Measurements from ENCODE around the gene PKN1. TPM values are rescaled to one million over a fixed set of nuclear protein-coding genes. Genes with fewer than 3 reads are reported as not detected.

The PKN1 gene
- total and polyA plus RNA-seq, 2 of the 13 experiments (the other 11 are each of a cell fraction or from before 2014, with no cell fraction given) = 45.7 to 54.5 TPM

DNA sequence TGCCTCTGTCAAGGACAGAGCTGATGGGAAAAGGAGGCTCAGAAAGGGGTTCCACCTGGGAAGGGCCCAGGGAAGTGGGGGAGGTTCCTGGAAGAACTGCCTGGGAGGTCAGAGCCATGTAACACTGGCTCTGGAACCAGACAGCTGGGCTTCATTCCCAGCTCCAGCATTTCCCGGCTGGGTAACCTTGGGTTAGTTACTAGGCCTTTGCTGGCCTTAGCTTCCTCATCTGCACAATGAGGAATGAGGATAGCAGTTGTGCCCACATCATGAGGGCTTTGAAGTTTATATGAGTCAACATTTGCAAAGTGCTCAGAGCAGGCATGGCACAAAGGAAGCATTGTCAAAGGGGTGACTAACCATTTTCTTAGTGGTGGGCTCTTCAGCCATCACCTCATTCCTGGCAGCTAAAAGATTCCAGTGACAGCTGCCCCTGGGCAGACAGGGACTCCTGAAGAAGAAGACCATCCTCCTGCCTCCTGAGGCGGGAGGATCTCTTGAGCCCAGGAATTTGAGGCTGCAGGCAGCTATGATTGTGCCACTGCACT is 86.8 kb downstream of the PKN1 start (continued):
- TF ChIP-seq HMGXB4 (CRISPR knock-in tag; IDR thresholded peaks at IDR 0.05; ENCODE audit: borderline replicate concordance in 1 of 2, low read depth in 1 of 2) (peak in 1 of 2 experiments; percentile 56; a peak in 1 of 4 replicates), ZNF614 (CRISPR knock-in tag; IDR thresholded peaks at IDR 0.05; ENCODE audit: borderline replicate concordance) (0 out of 2 replicates have a peak, but pooled peaks have one; percentile 58), FOSL2 (CRISPR knock-in tag; IDR thresholded peaks at IDR 0.05) (peak; percentile 96), STAG1 (CRISPR knock-in tag; IDR thresholded peaks at IDR 0.05) (no peak), FOXP1 (IDR thresholded peaks at IDR 0.05) (no peak), FOXP1 (CRISPR knock-in tag; IDR thresholded peaks at IDR 0.05) (peak; percentile 50; the same call in 1 of the 2 replicates), CCAR2 (optimal IDR thresholded peaks at IDR 0.05; ENCODE audit: low read depth, low read length) (peak; percentile 82), MNT (IDR thresholded peaks at IDR 0.05) (peak; percentile 41; the same call in 1 of the 2 replicates), ZNF256 (CRISPR knock-in tag; conservative IDR thresholded peaks at IDR 0.05) (no peak), ZKSCAN8 (CRISPR knock-in tag; IDR thresholded peaks at IDR 0.05; ENCODE audit: borderline replicate concordance) (peak; percentile 46; the same call in 1 of the 2 replicates), ZNF101 (CRISPR knock-in tag; IDR thresholded peaks at IDR 0.05; ENCODE audit: borderline replicate concordance, low read depth) (no peak), FOXA1 (IDR thresholded peaks at IDR 0.05) (no peak), FOXA1 (CRISPR knock-in tag; IDR thresholded peaks at IDR 0.05) (peak; percentile 64), TCF7 (IDR thresholded peaks at IDR 0.05; ENCODE audit: low read depth) (peak; percentile 92), ZSCAN12 (CRISPR knock-in tag; IDR thresholded peaks at IDR 0.05) (no peak), SMARCC2 (IDR thresholded peaks at IDR 0.05) (no peak), RFXANK (CRISPR knock-in tag; IDR thresholded peaks at IDR 0.05) (0 out of 2 replicates have a peak, but pooled peaks have one; percentile 33)
- TF ChIP-seq, protein P1, sequence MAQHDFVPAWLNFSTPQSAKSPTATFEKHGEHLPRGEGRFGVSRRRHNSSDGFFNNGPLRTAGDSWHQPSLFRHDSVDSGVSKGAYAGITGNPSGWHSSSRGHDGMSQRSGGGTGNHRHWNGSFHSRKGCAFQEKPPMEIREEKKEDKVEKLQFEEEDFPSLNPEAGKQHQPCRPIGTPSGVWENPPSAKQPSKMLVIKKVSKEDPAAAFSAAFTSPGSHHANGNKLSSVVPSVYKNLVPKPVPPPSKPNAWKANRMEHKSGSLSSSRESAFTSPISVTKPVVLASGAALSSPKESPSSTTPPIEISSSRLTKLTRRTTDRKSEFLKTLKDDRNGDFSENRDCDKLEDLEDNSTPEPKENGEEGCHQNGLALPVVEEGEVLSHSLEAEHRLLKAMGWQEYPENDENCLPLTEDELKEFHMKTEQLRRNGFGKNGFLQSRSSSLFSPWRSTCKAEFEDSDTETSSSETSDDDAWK (CRISPR knock-in tag; IDR thresholded peaks at IDR 0.05) = no peak
- TF ChIP-seq, protein P2, sequence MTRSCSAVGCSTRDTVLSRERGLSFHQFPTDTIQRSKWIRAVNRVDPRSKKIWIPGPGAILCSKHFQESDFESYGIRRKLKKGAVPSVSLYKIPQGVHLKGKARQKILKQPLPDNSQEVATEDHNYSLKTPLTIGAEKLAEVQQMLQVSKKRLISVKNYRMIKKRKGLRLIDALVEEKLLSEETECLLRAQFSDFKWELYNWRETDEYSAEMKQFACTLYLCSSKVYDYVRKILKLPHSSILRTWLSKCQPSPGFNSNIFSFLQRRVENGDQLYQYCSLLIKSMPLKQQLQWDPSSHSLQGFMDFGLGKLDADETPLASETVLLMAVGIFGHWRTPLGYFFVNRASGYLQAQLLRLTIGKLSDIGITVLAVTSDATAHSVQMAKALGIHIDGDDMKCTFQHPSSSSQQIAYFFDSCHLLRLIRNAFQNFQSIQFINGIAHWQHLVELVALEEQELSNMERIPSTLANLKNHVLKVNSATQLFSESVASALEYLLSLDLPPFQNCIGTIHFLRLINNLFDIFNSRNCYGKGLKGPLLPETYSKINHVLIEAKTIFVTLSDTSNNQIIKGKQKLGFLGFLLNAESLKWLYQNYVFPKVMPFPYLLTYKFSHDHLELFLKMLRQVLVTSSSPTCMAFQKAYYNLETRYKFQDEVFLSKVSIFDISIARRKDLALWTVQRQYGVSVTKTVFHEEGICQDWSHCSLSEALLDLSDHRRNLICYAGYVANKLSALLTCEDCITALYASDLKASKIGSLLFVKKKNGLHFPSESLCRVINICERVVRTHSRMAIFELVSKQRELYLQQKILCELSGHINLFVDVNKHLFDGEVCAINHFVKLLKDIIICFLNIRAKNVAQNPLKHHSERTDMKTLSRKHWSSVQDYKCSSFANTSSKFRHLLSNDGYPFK (CRISPR knock-in tag; IDR thresholded peaks at IDR 0.05; ENCODE audit: borderline replicate concordance) = no peak
- TF ChIP-seq, protein P3, sequence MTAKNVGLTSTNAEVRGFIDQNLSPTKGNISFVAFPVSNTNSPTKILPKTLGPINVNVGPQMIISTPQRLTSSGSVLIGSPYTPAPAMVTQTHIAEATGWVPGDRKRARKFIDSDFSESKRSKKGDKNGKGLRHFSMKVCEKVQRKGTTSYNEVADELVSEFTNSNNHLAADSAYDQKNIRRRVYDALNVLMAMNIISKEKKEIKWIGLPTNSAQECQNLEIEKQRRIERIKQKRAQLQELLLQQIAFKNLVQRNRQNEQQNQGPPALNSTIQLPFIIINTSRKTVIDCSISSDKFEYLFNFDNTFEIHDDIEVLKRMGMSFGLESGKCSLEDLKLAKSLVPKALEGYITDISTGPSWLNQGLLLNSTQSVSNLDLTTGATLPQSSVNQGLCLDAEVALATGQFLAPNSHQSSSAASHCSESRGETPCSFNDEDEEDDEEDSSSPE (CRISPR knock-in tag; IDR thresholded peaks at IDR 0.05) = no peak
- TF ChIP-seq, protein P4, sequence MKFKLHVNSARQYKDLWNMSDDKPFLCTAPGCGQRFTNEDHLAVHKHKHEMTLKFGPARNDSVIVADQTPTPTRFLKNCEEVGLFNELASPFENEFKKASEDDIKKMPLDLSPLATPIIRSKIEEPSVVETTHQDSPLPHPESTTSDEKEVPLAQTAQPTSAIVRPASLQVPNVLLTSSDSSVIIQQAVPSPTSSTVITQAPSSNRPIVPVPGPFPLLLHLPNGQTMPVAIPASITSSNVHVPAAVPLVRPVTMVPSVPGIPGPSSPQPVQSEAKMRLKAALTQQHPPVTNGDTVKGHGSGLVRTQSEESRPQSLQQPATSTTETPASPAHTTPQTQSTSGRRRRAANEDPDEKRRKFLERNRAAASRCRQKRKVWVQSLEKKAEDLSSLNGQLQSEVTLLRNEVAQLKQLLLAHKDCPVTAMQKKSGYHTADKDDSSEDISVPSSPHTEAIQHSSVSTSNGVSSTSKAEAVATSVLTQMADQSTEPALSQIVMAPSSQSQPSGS (CRISPR knock-in tag; IDR thresholded peaks at IDR 0.05) = peak; percentile 78; the same call in 1 of the 2 replicates

All from HepG2 (cell line).